ENCODE measurements around the gene NAA40. TPM values are rescaled to one million over a fixed set of nuclear protein-coding genes. Genes with fewer than 3 reads are reported as not detected.

Gene NAA40
- total and polyA plus RNA-seq, 2 donors (not counting 1 experiment from before 2014, with no cell fraction given) = 9.2 to 19.7 TPM

- Histone ChIP-seq H2AFZ (ENCODE audit: low read length) (peak overlapping the region; percentile 23), H3K4me1 (ENCODE audit: control insufficient read depth, extremely low read depth, insufficient read depth, low read length) (peaks cover 19% of the 10 kb centered on the region), H3K27ac (ENCODE audit: insufficient read depth, low read length) (no peak overlapping the region), H3K4me3 (replicated peaks in 1 of 4; ENCODE audit: control extremely low read depth in 1 of 4, insufficient read depth in 1 of 4, low read depth in 3 of 4, low read length in 4 of 4) (no peak overlapping the region), H3K4me2 (ENCODE audit: extremely low read depth, insufficient read depth, low read length) (peak overlapping the region; percentile 45), H3K9me3 (ENCODE audit: control insufficient read depth, insufficient read depth, low read depth, low read length) (no peaks in the 10 kb centered on the region), H3K36me3 (ENCODE audit: control insufficient read depth, insufficient read depth, low read length) (no peaks in the 10 kb centered on the region), H4K20me1 (ENCODE audit: control insufficient read depth, extremely low read depth, insufficient read depth, low read length) (no peaks in the 10 kb centered on the region), H3K9ac (ENCODE audit: insufficient read depth, low read length) (no peak overlapping the region), H3K79me2 (ENCODE audit: control insufficient read depth, insufficient read depth, low read length) (no peaks in the 10 kb centered on the region), H3K27me3 (ENCODE audit: control insufficient read depth, insufficient read depth, low read length) (peaks cover 6% of the 10 kb centered on the region)
- TF ChIP-seq EZH2 (IDR thresholded peaks at IDR 0.05; ENCODE audit: low read length, missing control alignments) (no peak), CTCF (conservative IDR thresholded peaks at IDR 0.05 in 1 of 2, IDR thresholded peaks at IDR 0.05 in 1 of 2; ENCODE audit: low read depth in 1 of 2, low read length in 2 of 2) (no peak)
- peak in 1 of 2 donors; percentile 25 for DNase-seq (ENCODE audit: low read depth in 2 of 2)
Measured at GRCh38 chr11:63920126-63920938, 18.5 kb upstream of the NAA40 start.

- DNase-seq (ENCODE audit: low read depth in 2 of 2) = no peak
- Histone ChIP-seq H3K36me3 (ENCODE audit: control insufficient read depth, insufficient read depth, low read length) (no peaks in the 10 kb centered on the region), H3K4me1 (ENCODE audit: control insufficient read depth, extremely low read depth, insufficient read depth, low read length) (peaks cover 19% of the 10 kb centered on the region), H3K27ac (ENCODE audit: insufficient read depth, low read length) (no peak overlapping the region), H3K79me2 (ENCODE audit: control insufficient read depth, insufficient read depth, low read length) (no peaks in the 10 kb centered on the region), H3K4me3 (replicated peaks in 1 of 4; ENCODE audit: control extremely low read depth in 1 of 4, insufficient read depth in 1 of 4, low read depth in 3 of 4, low read length in 4 of 4) (no peak overlapping the region), H3K9ac (ENCODE audit: insufficient read depth, low read length) (no peak overlapping the region), H3K9me3 (ENCODE audit: control insufficient read depth, insufficient read depth, low read depth, low read length) (no peaks in the 10 kb centered on the region), H4K20me1 (ENCODE audit: control insufficient read depth, extremely low read depth, insufficient read depth, low read length) (no peaks in the 10 kb centered on the region), H2AFZ (ENCODE audit: low read length) (no peak overlapping the region), H3K4me2 (ENCODE audit: extremely low read depth, insufficient read depth, low read length) (no peak overlapping the region), H3K27me3 (ENCODE audit: control insufficient read depth, insufficient read depth, low read length) (peaks cover 6% of the 10 kb centered on the region)
- TF ChIP-seq EZH2 (IDR thresholded peaks at IDR 0.05; ENCODE audit: low read length, missing control alignments) (no peak), CTCF (conservative IDR thresholded peaks at IDR 0.05 in 1 of 2, IDR thresholded peaks at IDR 0.05 in 1 of 2; ENCODE audit: low read depth in 1 of 2, low read length in 2 of 2) (peak; percentile 34 to 46)
Measured at GRCh38 chr11:63920939-63921417, 17.8 kb upstream of the NAA40 start.

GRCh38 chr11:63922673-63923192, 16.1 kb upstream of the NAA40 start:
- H3K36me3 ChIP-seq (ENCODE audit: control insufficient read depth, insufficient read depth, low read length) = no peaks in the 10 kb centered on the region
- TF ChIP-seq EZH2 (IDR thresholded peaks at IDR 0.05; ENCODE audit: low read length, missing control alignments) (no peak), CTCF (conservative IDR thresholded peaks at IDR 0.05 in 1 of 2, IDR thresholded peaks at IDR 0.05 in 1 of 2; ENCODE audit: low read depth in 1 of 2, low read length in 2 of 2) (no peak)
- DNase-seq (ENCODE audit: low read depth in 2 of 2) = no peak
- H2AFZ ChIP-seq (ENCODE audit: low read length) = no peak overlapping the region
- no peak overlapping the region for H3K9ac ChIP-seq (ENCODE audit: insufficient read depth, low read length)
- peaks cover 17% of the 10 kb centered on the region for H3K4me1 ChIP-seq (ENCODE audit: control insufficient read depth, extremely low read depth, insufficient read depth, low read length)
- no peaks in the 10 kb centered on the region for H3K79me2 ChIP-seq (ENCODE audit: control insufficient read depth, insufficient read depth, low read length)
- H3K4me3 ChIP-seq (replicated peaks in 1 of 4; ENCODE audit: control extremely low read depth in 1 of 4, insufficient read depth in 1 of 4, low read depth in 3 of 4, low read length in 4 of 4) = no peak overlapping the region
- no peaks in the 10 kb centered on the region for H4K20me1 ChIP-seq (ENCODE audit: control insufficient read depth, extremely low read depth, insufficient read depth, low read length)
- H3K4me2 ChIP-seq (ENCODE audit: extremely low read depth, insufficient read depth, low read length) = no peak overlapping the region
- H3K9me3 ChIP-seq (ENCODE audit: control insufficient read depth, insufficient read depth, low read depth, low read length) = no peaks in the 10 kb centered on the region
- no peak overlapping the region for H3K27ac ChIP-seq (ENCODE audit: insufficient read depth, low read length)
- H3K27me3 ChIP-seq (ENCODE audit: control insufficient read depth, insufficient read depth, low read length) = peaks cover 6% of the 10 kb centered on the region
